Suprapubic skin (tissue), 3 donors: ENCODE results near the gene CCNQ.

Experiments used
- CTCF ChIP-seq, 2 donors: fragments of 200-600 bp in 1 of 2; fragments of 450-650 bp in 1 of 2; sonication (generic) in 1 of 2; IDR thresholded peaks; one replicate each; pipeline ENCODE4 v1.5.1; 2016 to 2019; ENCODE audit warnings: antibody characterized with exemption in 2 of 2, mild to moderate bottlenecking in 1 of 2, moderate library complexity in 1 of 2
- POLR2A ChIP-seq, 2 donors: fragments of 450-650 bp; IDR thresholded peaks; one replicate each; pipeline ENCODE4 v1.6.1; 2017; ENCODE audit warnings: antibody characterized with exemption in 2 of 2, mild to moderate bottlenecking in 2 of 2, moderate library complexity in 2 of 2

GRCh38 chrX:153631346-153631745 lies 32.4 kb upstream of the CCNQ start:
- TF ChIP-seq CTCF (IDR thresholded peaks at IDR 0.05) (no peak), POLR2A (IDR thresholded peaks at IDR 0.05) (no peak)
